Prostate gland (tissue), 2 donors: ENCODE results near the gene VWA8.

Source experiments
- CTCF ChIP-seq, 4 experiments: fragments of 200-600 bp in 2 of 4; fragments of 450-650 bp in 2 of 4; sonication (generic) in 2 of 4; IDR thresholded peaks; 1 replicate in 3 of 4; 2 replicates in 1 of 4; pipeline ENCODE4 v1.5.1; 2016 to 2019; ENCODE audit warnings: antibody characterized with exemption in 4 of 4, mild to moderate bottlenecking in 2 of 4, moderate library complexity in 2 of 4
- POLR2A ChIP-seq: fragments of 450-650 bp; IDR thresholded peaks from one replicate; pipeline ENCODE4 v1.6.1; 2016; ENCODE audit warnings: antibody characterized with exemption, mild to moderate bottlenecking

DNA sequence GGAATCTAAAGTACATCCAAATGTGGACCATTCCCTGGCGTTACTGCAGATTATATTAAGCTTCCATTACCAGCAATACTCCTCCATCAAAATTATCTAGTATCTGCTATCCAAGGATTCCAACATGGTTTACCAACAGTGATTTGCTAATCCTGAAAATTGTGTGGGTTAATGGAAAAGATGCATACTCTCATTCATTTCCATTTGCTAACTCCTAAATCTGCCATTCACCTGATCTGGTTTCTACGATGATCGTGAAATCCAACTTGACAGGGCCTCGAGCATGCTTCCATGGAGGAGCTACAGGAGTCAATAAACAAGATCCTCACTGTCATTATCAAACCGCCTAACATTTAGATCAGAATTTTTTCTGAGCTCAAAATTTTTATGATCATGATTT, 382.5 kb downstream of the VWA8 start:
- TF ChIP-seq POLR2A (no peak), CTCF (IDR thresholded peaks at IDR 0.05) (no peak)
